GM19395 (cell line): Measurements from ENCODE around the gene PIGV.
"Not testable (repeated sequence)": the region's sequence is repeated elsewhere in the genome, so short reads cannot be mapped to it uniquely, and the experiment has no call there.

Experiments used
- ATAC-seq: cut with Tn5 transposase; IDR thresholded peaks from one replicate; pipeline ENCODE4 v1.9.1; 2021; ENCODE audit warnings: mild to moderate bottlenecking, moderate library complexity; ENCODE audit not compliant: unreplicated experiment

PIGV gene

DNA sequence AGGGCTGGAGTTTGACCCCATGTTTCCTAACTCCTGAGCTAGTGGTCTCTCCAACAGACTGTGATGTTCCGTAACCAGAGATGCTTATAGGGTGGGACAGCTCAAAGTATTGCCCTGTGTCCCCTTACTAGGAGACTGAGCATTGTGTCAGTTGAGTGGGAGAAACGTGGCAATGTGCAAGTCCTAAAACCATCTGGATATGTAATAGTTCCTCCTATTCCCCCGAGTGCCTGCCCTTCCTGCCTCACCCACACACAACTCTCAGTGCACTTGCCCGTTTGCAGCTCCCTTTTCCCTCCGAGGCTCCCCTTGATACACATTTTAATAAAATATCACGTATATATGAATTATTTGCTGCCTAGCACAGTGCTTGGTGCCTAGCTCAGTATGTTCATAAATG is 3.4 kb downstream of the PIGV start:
- ATAC-seq: no peak

GRCh38 chr1:26791626-26792025 is 3.9 kb downstream of the PIGV start:
- ATAC-seq: no peak

DNA sequence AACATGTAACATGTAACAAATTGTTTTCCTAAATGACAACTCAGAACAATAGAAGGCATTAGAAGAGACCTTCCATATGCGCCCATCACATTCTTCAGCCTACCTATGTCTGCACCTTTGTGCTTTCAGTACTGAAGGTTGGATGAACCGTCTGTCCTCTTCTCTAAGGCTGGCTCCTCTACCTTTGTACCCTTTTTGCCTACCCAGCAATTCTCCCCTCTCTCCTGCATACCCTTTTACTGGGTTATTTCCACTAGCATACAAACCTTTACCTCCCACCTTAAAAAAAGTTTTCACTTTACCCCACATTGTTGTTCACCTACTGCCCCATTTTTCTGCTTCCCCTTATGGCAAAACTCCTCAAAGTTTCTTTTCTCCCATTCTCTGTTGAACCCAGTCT is 5.2 kb downstream of the PIGV start:
- ATAC-seq: no peak

DNA sequence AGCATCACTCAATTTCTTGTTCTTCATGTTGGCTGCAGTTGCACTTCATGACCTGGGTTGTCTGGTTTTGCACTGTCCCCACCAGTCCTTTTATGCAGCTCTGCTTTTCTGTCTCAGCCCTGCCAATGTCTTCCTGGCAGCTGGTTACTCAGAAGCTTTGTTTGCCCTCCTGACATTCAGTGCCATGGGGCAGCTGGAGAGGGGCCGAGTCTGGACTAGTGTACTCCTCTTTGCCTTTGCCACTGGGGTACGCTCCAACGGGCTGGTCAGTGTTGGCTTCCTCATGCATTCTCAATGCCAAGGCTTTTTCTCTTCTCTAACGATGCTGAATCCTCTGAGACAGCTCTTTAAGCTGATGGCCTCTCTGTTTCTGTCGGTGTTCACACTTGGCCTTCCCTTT is 6.6 kb downstream of the PIGV start:
- no peak for ATAC-seq

DNA sequence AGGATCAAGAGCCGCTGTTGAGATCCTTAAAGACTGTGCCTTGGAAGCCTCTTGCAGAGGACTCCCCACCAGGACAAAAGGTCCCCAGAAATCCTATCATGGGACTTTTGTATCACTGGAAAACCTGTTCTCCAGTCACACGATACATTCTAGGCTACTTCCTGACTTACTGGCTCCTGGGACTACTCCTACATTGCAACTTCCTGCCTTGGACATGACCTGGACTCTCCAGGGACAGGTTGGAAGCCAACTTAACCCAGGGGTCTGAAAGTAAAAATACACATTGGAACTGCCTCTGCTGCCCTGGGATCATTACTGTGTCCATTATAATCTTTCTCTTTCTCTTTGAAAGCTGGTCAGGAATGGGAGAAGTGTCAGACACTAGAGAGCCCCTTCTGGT is 9.9 kb downstream of the PIGV start:
- ATAC-seq: no peak

- ATAC-seq: no peak
These were observed 11.9 kb downstream of the PIGV start for GRCh38 chr1:26799479-26800142.

- ATAC-seq: not testable (repeated sequence)
These were observed 16.2 kb downstream of the PIGV start for GRCh38 chr1:26803932-26804331.

- ATAC-seq: not testable (repeated sequence)
These were observed 22.4 kb downstream of the PIGV start for GRCh38 chr1:26810105-26810504.

GRCh38 chr1:26811057-26811456 is 23.3 kb downstream of the PIGV start:
- no peak for ATAC-seq

GRCh38 chr1:26811708-26812107 is 24.0 kb downstream of the PIGV start:
- no peak for ATAC-seq

GRCh38 chr1:26814377-26814776 is 26.6 kb downstream of the PIGV start:
- no peak for ATAC-seq

GRCh38 chr1:26814893-26815292 is 27.1 kb downstream of the PIGV start:
- ATAC-seq: no peak

GRCh38 chr1:26820784-26821269 is 33.1 kb downstream of the PIGV start:
- peak; percentile 84 for ATAC-seq

- ATAC-seq: no peak
These were observed 35.1 kb downstream of the PIGV start for GRCh38 chr1:26822737-26823395.

DNA sequence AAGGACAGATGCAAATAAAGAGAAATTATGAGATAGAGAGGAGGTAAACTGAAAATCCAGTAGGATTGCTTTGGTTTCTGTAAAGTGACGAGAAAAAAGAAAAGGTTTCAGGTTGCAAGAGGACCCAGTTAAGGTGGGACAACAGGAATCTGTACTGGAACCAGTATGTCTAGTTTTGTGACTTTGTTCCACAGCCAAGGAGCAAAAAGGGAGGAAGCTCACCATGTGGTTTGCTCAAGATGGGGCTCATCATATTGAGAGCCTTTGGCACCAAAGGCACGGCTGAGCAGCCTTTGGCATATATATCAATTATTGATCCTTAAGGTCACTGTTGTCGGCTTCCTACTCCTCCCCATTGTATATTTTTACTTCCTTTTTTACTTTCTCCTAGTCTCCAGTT is 37.0 kb downstream of the PIGV start:
- ATAC-seq: no peak

- no peak for ATAC-seq
These were observed 38.7 kb downstream of the PIGV start, which contains the start of gene ZDHHC18 for GRCh38 chr1:26826261-26827105. ZDHHC18 (plus strand) TSS chr1:26826688; CDS start chr1:26826805, 117 bp downstream.

DNA sequence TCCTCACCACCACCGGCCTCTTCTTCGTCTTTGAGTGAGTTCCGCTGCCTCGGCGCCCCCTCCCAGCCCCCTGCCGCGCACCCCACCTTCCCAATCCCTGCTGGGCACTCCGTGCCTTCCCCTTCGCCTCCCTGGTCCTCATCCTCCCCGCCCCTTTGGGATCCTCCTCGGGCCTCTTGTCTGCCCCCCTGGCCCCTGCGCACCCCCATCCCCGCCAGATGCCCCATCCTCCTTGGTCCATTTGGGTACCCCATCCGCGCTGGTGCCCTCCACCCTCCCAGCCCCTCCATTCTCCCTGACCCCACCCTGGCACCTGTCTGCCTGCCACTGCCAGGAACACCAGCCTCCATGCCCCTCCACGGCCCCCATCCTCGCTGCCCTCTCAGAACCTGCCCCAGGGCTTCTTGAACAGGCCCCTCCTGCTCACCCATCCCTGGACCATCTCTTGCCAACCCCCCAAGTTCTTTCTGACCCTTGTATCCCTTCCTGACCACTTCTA is 39.4 kb downstream of the PIGV start:
- no peak for ATAC-seq

- ATAC-seq: no peak
These were observed 39.9 kb downstream of the PIGV start for GRCh38 chr1:26827663-26828062.

GRCh38 chr1:26828411-26828991 is 40.8 kb downstream of the PIGV start:
- ATAC-seq: no peak

GRCh38 chr1:26829184-26829911 is 41.6 kb downstream of the PIGV start:
- no peak for ATAC-seq
